Fibroblast of villous mesenchyme (primary cell): ENCODE results near the gene TSHZ2. TPM values are rescaled to one million over a fixed set of nuclear protein-coding genes. Genes with fewer than 3 reads are reported as not detected.
"Not testable (repeated sequence)": the region's sequence is repeated elsewhere in the genome, so short reads cannot be mapped to it uniquely, and the experiment has no call there.

Experiments used
- DNase-seq: peaks from one replicate; pipeline ENCODE4 v3.0.0-alpha.2; 2010; ENCODE audit warnings: low read depth
- H3K4me3 ChIP-seq: 2 replicates; pipeline ENCODE4 v1.5.1; 2011; ENCODE audit warnings: low read depth, mild to moderate bottlenecking, low read length
- total RNA-seq: library from RNA; depleted of rRNA; stranded (reverse); fragments of >200 nt; gene quantifications from 2 replicates; pipeline ENCODE4 v1.2.3, GENCODE V29; 2012
- TF ChIP-seq, protein P1 (sequence below): IDR thresholded peaks from 2 replicates; pipeline ENCODE4 v1.5.1; 2012; ENCODE audit warnings: low read depth, mild to moderate bottlenecking, low read length; ENCODE audit not compliant: insufficient read depth

Gene TSHZ2
- total RNA-seq, 1 donor = 2.6 TPM

DNA sequence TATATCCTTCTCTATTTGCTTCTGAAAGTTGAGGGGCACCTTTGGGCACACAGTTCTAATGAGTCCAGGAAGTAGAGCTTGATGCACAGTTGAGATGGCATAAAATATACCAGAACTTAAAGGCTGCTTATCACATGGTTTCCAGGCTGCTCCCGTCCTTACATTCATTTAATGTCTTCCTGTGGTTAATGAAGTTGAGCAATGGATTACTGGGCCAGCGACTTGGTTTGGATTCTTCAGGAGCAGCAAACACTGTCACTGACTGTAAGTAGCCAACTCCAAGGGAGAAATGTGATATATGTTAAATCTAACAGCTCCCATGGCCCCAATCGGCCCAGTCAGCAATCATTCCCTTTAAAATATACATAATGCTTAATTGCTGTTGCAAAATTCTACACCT is 9.0 kb upstream of the TSHZ2 start:
- TF ChIP-seq, protein P1, sequence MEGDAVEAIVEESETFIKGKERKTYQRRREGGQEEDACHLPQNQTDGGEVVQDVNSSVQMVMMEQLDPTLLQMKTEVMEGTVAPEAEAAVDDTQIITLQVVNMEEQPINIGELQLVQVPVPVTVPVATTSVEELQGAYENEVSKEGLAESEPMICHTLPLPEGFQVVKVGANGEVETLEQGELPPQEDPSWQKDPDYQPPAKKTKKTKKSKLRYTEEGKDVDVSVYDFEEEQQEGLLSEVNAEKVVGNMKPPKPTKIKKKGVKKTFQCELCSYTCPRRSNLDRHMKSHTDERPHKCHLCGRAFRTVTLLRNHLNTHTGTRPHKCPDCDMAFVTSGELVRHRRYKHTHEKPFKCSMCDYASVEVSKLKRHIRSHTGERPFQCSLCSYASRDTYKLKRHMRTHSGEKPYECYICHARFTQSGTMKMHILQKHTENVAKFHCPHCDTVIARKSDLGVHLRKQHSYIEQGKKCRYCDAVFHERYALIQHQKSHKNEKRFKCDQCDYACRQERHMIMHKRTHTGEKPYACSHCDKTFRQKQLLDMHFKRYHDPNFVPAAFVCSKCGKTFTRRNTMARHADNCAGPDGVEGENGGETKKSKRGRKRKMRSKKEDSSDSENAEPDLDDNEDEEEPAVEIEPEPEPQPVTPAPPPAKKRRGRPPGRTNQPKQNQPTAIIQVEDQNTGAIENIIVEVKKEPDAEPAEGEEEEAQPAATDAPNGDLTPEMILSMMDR = no peak
- no peak for DNase-seq
- H3K4me3 ChIP-seq = no peak overlapping the region

DNA sequence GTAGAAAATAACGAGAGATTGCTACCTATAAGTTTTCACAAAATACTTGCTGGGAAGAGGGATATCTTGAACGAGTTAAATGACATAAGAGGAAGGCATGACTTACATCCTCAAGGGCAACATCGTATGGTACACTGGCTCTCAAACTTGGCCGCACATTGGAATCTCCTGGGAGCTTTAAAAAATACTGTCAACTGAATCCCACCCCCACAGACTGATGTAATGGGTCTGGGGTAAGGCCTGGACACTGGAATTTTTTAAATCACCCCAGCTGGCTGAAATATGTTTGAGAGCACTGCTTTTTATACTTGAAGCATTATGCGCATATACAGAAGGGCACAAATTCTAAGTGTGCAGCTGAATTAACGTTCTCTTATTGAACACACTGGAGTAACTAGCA is 8.0 kb upstream of the TSHZ2 start:
- no peak for DNase-seq
- H3K4me3 ChIP-seq = no peak overlapping the region
- TF ChIP-seq, protein P1 = no peak

GRCh38 chr20:52965380-52965779 is 6.8 kb upstream of the TSHZ2 start:
- no peak overlapping the region for H3K4me3 ChIP-seq
- no peak for DNase-seq
- TF ChIP-seq, protein P1 = no peak

DNA sequence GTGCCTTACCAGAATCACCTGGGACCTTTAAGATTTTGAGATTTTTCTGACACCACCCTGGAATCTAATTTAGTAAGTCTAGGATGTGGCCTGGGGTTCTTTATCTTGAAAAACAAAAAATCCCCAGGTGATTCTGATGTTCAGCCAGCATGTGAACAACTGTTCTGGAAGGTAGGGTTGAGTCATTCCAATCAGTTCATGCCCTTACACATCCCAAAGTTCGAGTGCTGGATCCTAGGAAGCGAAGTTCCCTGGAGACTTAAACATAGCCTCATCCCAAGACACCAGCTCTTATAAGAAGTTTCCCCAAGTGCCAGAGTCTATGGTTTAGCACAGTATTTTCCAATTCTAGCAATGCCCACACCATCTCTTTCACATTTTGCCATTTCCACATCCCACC is 6.3 kb upstream of the TSHZ2 start:
- DNase-seq = no peak
- no peak overlapping the region for H3K4me3 ChIP-seq
- TF ChIP-seq, protein P1 = no peak

GRCh38 chr20:52966543-52966942 is 5.6 kb upstream of the TSHZ2 start:
- DNase-seq, H3K4me3 ChIP-seq: not testable (repeated sequence)

- TF ChIP-seq, protein P1 = no peak
- peak overlapping the region; percentile 56 for H3K4me3 ChIP-seq
Observed at GRCh38 chr20:52971498-52972189, 514 bp upstream of the TSHZ2 start.

DNA sequence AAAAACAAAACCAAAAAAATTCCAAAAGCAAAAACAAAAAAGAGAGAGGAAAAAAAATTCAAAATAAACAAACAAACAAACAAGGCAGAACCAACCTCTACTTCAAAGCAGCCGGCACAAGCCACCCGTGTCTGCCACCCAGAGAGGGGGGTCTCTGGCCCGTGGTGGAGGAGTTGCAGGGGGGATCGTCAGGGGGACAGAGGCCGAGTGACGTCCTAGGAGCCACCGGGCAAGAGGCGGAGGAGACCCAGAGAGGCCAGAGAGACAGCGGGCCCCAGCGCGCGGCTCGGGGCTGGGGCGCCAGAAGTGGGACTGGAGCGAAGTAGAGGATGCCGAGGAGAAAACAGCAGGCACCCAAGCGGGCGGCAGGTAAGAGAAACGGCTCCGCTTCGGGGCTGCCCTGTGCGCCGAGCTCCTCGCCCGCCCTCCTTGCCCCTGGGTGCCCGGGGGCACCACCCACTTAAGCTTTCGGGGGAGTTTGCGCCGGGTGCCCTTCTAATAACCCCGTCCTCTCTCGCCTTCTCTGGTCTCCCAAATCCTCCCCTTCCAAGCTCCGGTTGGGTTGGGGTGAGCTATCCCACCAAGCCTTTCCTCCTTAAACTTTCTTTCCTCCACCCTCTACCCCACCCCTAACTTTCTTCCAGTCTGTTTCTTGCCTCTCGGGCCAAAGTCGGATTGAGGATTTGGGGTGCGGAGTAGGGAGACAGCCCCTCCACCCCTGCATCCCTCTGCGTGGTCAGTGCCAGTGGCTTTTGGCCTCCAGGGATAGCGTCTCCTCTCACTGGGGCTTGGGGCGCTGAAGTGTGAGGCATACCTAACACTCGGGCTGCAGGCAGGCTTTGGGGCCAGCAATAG is 1.0 kb downstream of the TSHZ2 start:
- peak overlapping the region; percentile 56 for H3K4me3 ChIP-seq
- TF ChIP-seq, protein P1 = no peak
- no peak for DNase-seq

More at GRCh38 chr20:52971498-52972189, 514 bp upstream of the TSHZ2 start:
- no peak for DNase-seq
